Progenitor cell of endocrine pancreas (in vitro differentiated cells): ENCODE data around the gene PRR5L. TPM values are rescaled to one million over a fixed set of nuclear protein-coding genes. Genes with fewer than 3 reads are reported as not detected.

Source experiments
- DNase-seq: peaks from one replicate; pipeline ENCODE4 v3.0.0; 2021; ENCODE audit warnings: low spot score; ENCODE audit not compliant: unreplicated experiment
- H3K27ac Mint-ChIP-seq: 2 replicates; pipeline ENCODE4 v1.8.0; 2021; ENCODE audit warnings: mild to moderate bottlenecking, moderate library complexity, mixed read lengths
- H3K27me3 Mint-ChIP-seq: 2 replicates; pipeline ENCODE4 v1.8.0; 2021; ENCODE audit warnings: mixed read lengths
- H3K36me3 Mint-ChIP-seq: 2 replicates; pipeline ENCODE4 v1.8.0; 2022; ENCODE audit warnings: mixed read lengths; ENCODE audit not compliant: insufficient read depth
- H3K4me1 Mint-ChIP-seq: 2 replicates; pipeline ENCODE4 v1.8.0; 2021; ENCODE audit warnings: low read depth, mixed read lengths
- H3K4me3 Mint-ChIP-seq: 2 replicates; pipeline ENCODE4 v1.8.0; 2021; ENCODE audit warnings: low read depth, mild to moderate bottlenecking, moderate library complexity, mixed read lengths
- H3K9me3 Mint-ChIP-seq: 2 replicates; pipeline ENCODE4 v1.8.0; 2021; ENCODE audit warnings: low read depth, mixed read lengths
- CTCF ChIP-seq: fragments of 200-600 bp; sonication (generic); IDR thresholded peaks from one replicate; pipeline ENCODE4 v1.5.0; 2021; ENCODE audit warnings: antibody characterized with exemption, mild to moderate bottlenecking; ENCODE audit not compliant: unreplicated experiment
- total RNA-seq: library from RNA; stranded (reverse); gene quantifications from 2 replicates; pipeline ENCODE4 v1.2.1, GENCODE V29; 2021

The PRR5L gene
- total RNA-seq, 1 donor from 2014 or later: 1.7 TPM

GRCh38 chr11:36451681-36452080, 155.6 kb downstream of the PRR5L start:
- peaks cover 25% of the 10 kb centered on the region for H3K4me1 Mint-ChIP-seq
- H3K36me3 Mint-ChIP-seq: no peaks in the 10 kb centered on the region

GRCh38 chr11:36452236-36452940, 156.3 kb downstream of the PRR5L start:
- H3K4me1 Mint-ChIP-seq: peaks cover 25% of the 10 kb centered on the region
- H3K27me3 Mint-ChIP-seq: peaks cover 9% of the 10 kb centered on the region
- H3K36me3 Mint-ChIP-seq: no peaks in the 10 kb centered on the region
- H3K9me3 Mint-ChIP-seq: no peaks in the 10 kb centered on the region
- H3K27ac Mint-ChIP-seq: no peak overlapping the region
- DNase-seq: no peak
- no peak for TF ChIP-seq CTCF
- H3K4me3 Mint-ChIP-seq: no peak overlapping the region

More at GRCh38 chr11:36451681-36452080, 155.6 kb downstream of the PRR5L start:
- H3K4me3 Mint-ChIP-seq: no peak overlapping the region
- peaks cover 9% of the 10 kb centered on the region for H3K27me3 Mint-ChIP-seq
- TF ChIP-seq CTCF: no peak
- DNase-seq: no peak
- no peaks in the 10 kb centered on the region for H3K9me3 Mint-ChIP-seq
- no peak overlapping the region for H3K27ac Mint-ChIP-seq

GRCh38 chr11:36452961-36453360, 156.9 kb downstream of the PRR5L start:
- DNase-seq: no peak
- H3K9me3 Mint-ChIP-seq: no peaks in the 10 kb centered on the region
- no peak overlapping the region for H3K4me3 Mint-ChIP-seq
- TF ChIP-seq CTCF: no peak
- no peak overlapping the region for H3K27ac Mint-ChIP-seq
- no peaks in the 10 kb centered on the region for H3K36me3 Mint-ChIP-seq
- H3K27me3 Mint-ChIP-seq: peaks cover 9% of the 10 kb centered on the region
- peaks cover 22% of the 10 kb centered on the region for H3K4me1 Mint-ChIP-seq

GRCh38 chr11:36453678-36454077, 157.6 kb downstream of the PRR5L start:
- Mint-ChIP-seq H3K27me3 (peaks cover 9% of the 10 kb centered on the region), H3K4me1 (peaks cover 19% of the 10 kb centered on the region), H3K4me3 (no peak overlapping the region), H3K36me3 (no peaks in the 10 kb centered on the region), H3K9me3 (no peaks in the 10 kb centered on the region), H3K27ac (no peak overlapping the region)
- no peak for DNase-seq
- no peak for TF ChIP-seq CTCF

GRCh38 chr11:36454551-36454940, 158.5 kb downstream of the PRR5L start:
- Mint-ChIP-seq H3K4me3 (no peak overlapping the region), H3K4me1 (peaks cover 19% of the 10 kb centered on the region), H3K36me3 (no peaks in the 10 kb centered on the region), H3K27me3 (peaks cover 9% of the 10 kb centered on the region), H3K9me3 (no peaks in the 10 kb centered on the region), H3K27ac (no peak overlapping the region)
- no peak for DNase-seq
- TF ChIP-seq CTCF: no peak
